Measurements from ENCODE around the gene AKAP10. TPM values are rescaled to one million over a fixed set of nuclear protein-coding genes. Genes with fewer than 3 reads are reported as not detected.
"Not testable (repeated sequence)": the region's sequence is repeated elsewhere in the genome, so short reads cannot be mapped to it uniquely, and the experiment has no call there.

The AKAP10 gene
- total RNA-seq, 1 donor from 2014 or later: 15.0 TPM

GRCh38 chr17:19868079-19868395, 109.6 kb downstream of the AKAP10 start:
- intact Hi-C loops (cut with DNase I): no loop called here

GRCh38 chr17:19867329-19868078, 110.1 kb downstream of the AKAP10 start, which contains the start of gene ULK2:
TSS of gene ULK2 (minus strand) at chr17:19867936. CDS start at chr17:19867417, 519 bp downstream.
- Histone ChIP-seq H3K9me3 (no peaks in the 10 kb centered on the region), H3K27me3 (no peaks in the 10 kb centered on the region), H3K36me3 (no peaks in the 10 kb centered on the region), H3K4me1 (peaks cover 0 to 6% of the 10 kb centered on the region in 2 donors), H3K27ac (peak within 1 kb of the TSS; percentile 77 to 86), H3K4me3 (peak within 1 kb of the TSS; percentile 90 to 97)
- intact Hi-C loops (cut with DNase I): no loop called here
- peak in 1 of 3 experiments; percentile 21 for TF ChIP-seq CTCF (IDR thresholded peaks at IDR 0.05)
- DNase-seq (ENCODE audit: low spot score in 2 of 2): peak in 1 of 2 donors; percentile 71

More at GRCh38 chr17:19868079-19868395, 109.6 kb downstream of the AKAP10 start:
- Histone ChIP-seq H3K4me3 (peak overlapping the region; percentile 90 to 97), H3K27ac (peak overlapping the region; percentile 77 to 86), H3K36me3 (no peaks in the 10 kb centered on the region), H3K27me3 (no peaks in the 10 kb centered on the region), H3K4me1 (peaks cover 0 to 6% of the 10 kb centered on the region in 2 donors), H3K9me3 (no peaks in the 10 kb centered on the region)
- DNase-seq (ENCODE audit: low spot score in 2 of 2): no peak
- no peak for TF ChIP-seq CTCF (IDR thresholded peaks at IDR 0.05)

- H3K27me3 ChIP-seq: no peaks in the 10 kb centered on the region
- H3K9me3 ChIP-seq: no peaks in the 10 kb centered on the region
- H3K36me3 ChIP-seq: no peaks in the 10 kb centered on the region
- H3K4me3 ChIP-seq: peak overlapping the region; percentile 90 to 97
- peaks cover 0 to 6% of the 10 kb centered on the region in 2 donors for H3K4me1 ChIP-seq
- peak in 1 of 2 donors; percentile 71 for DNase-seq (ENCODE audit: low spot score in 2 of 2)
- H3K27ac ChIP-seq: peak overlapping the region; percentile 77 to 86
- peak in 2 of 3 experiments; percentile 12 to 41 for TF ChIP-seq CTCF (IDR thresholded peaks at IDR 0.05)
- intact Hi-C loops (cut with DNase I): no loop called here
Measured at GRCh38 chr17:19867079-19867328, 110.6 kb downstream of the AKAP10 start.

- H3K27ac ChIP-seq: no peak overlapping the region
- no peak overlapping the region for H3K4me3 ChIP-seq
- no peak for TF ChIP-seq CTCF (IDR thresholded peaks at IDR 0.05)
- H3K4me1 ChIP-seq: peaks cover 0 to 6% of the 10 kb centered on the region in 2 donors
- intact Hi-C loops (cut with DNase I): no loop called here
- DNase-seq (ENCODE audit: low spot score in 2 of 2): no peak
- H3K27me3 ChIP-seq: no peaks in the 10 kb centered on the region
- H3K9me3 ChIP-seq: no peaks in the 10 kb centered on the region
- peaks cover 5 to 10% of the 10 kb centered on the region in 2 donors for H3K36me3 ChIP-seq
Measured at GRCh38 chr17:19865021-19865420, 112.6 kb downstream of the AKAP10 start.

- H3K9me3 ChIP-seq; DNase-seq (ENCODE audit: low spot score in 2 of 2); H3K4me3 ChIP-seq; H3K27ac ChIP-seq; intact Hi-C loops (cut with DNase I); H3K4me1 ChIP-seq; H3K27me3 ChIP-seq: not testable (repeated sequence)
- peaks cover 9 to 20% of the 10 kb centered on the region in 2 donors for H3K36me3 ChIP-seq
Measured at GRCh38 chr17:19860647-19861177, 116.9 kb downstream of the AKAP10 start.

GRCh38 chr17:19857640-19858039, 120.0 kb downstream of the AKAP10 start:
- no peaks in the 10 kb centered on the region for H3K9me3 ChIP-seq
- H3K4me1 ChIP-seq: no peaks in the 10 kb centered on the region
- no peak for DNase-seq (ENCODE audit: low spot score in 2 of 2)
- no peak overlapping the region for H3K27ac ChIP-seq
- no peaks in the 10 kb centered on the region for H3K27me3 ChIP-seq
- TF ChIP-seq CTCF (IDR thresholded peaks at IDR 0.05): no peak
- H3K4me3 ChIP-seq: no peak overlapping the region
- H3K36me3 ChIP-seq: peaks cover 9 to 22% of the 10 kb centered on the region in 2 donors
- intact Hi-C loops (cut with DNase I): no loop called here

Measured in ascending aorta (tissue), 2 donors.